Natural killer cell (primary cell): ENCODE results near the gene PATE2. TPM values are rescaled to one million over a fixed set of nuclear protein-coding genes. Genes with fewer than 3 reads are reported as not detected.

ENCODE experiments used
- ATAC-seq, 3 donors: fragments of 150-1000 bp in 2 of 3; fragments of 200-7000 bp in 1 of 3; cut with Tn5 transposase; 1 replicate in 1 of 3; 2 replicates in 2 of 3; pipeline ENCODE4 v1.10.0; 2021; ENCODE audit warnings: mild to moderate bottlenecking in 2 of 3, moderate library complexity in 2 of 3
- DNase-seq, 2 donors: peaks; one replicate each; pipeline versions ENCODE4 v3.0.0 to v3.0.0-alpha.2; 2013 to 2021; ENCODE audit warnings: mixed read lengths in 1 of 2
- H3K27ac ChIP-seq: one replicate; pipeline ENCODE4 v1.5.1; 2013; ENCODE audit warnings: mild to moderate bottlenecking, low read length
- H3K27me3 ChIP-seq: one replicate; pipeline ENCODE4 v1.6.1; 2013; ENCODE audit warnings: low read length; ENCODE audit not compliant: control insufficient read depth, insufficient read depth
- H3K36me3 ChIP-seq: one replicate; pipeline ENCODE4 v1.6.1; 2013; ENCODE audit warnings: low read length; ENCODE audit not compliant: control insufficient read depth, insufficient read depth
- H3K4me1 ChIP-seq: one replicate; pipeline ENCODE4 v1.6.1; 2013; ENCODE audit warnings: low read length; ENCODE audit not compliant: control insufficient read depth, insufficient read depth
- H3K4me3 ChIP-seq: one replicate; pipeline ENCODE4 v1.5.1; 2013; ENCODE audit warnings: low read length
- H3K9me3 ChIP-seq: one replicate; pipeline ENCODE4 v1.6.1; 2013; ENCODE audit warnings: low read length; ENCODE audit not compliant: control insufficient read depth, insufficient read depth
- H3K27ac Mint-ChIP-seq, 2 donors: one replicate each; pipeline ENCODE4 v1.8.0; 2022; ENCODE audit warnings: mild to moderate bottlenecking in 2 of 2, mixed read lengths in 2 of 2, moderate library complexity in 1 of 2
- H3K27me3 Mint-ChIP-seq, 2 donors: one replicate each; pipeline ENCODE4 v1.8.0; 2022; ENCODE audit warnings: low read depth in 2 of 2, mixed read lengths in 2 of 2
- H3K36me3 Mint-ChIP-seq: one replicate; pipeline ENCODE4 v1.8.0; 2022; ENCODE audit warnings: mixed read lengths
- H3K4me1 Mint-ChIP-seq, 2 donors: one replicate each; pipeline ENCODE4 v1.8.0; 2022; ENCODE audit warnings: mixed read lengths in 2 of 2
- H3K4me3 Mint-ChIP-seq: one replicate; pipeline ENCODE4 v1.8.0; 2022; ENCODE audit warnings: mild to moderate bottlenecking, moderate library complexity, mixed read lengths
- H3K9me3 Mint-ChIP-seq, 2 donors: one replicate each; pipeline ENCODE4 v1.8.0; 2022; ENCODE audit warnings: mixed read lengths in 2 of 2
- CTCF ChIP-seq: fragments of 200-600 bp; IDR thresholded peaks from one replicate; pipeline ENCODE4 v1.8.0; 2022; ENCODE audit warnings: antibody characterized with exemption
- WGBS: methylation state at CpG from one replicate; pipeline ENCODE4 v1.1.7; 2013; ENCODE audit warnings: missing lambda C conversion rate; ENCODE audit not compliant: insufficient coverage; 5-methylcytosine and 5-hydroxymethylcytosine counted together
- intact Hi-C: fragments of 100-400 bp; cut with micrococcal nuclease; formaldehyde crosslinking; loops from one replicate; pipeline ENCODE4 v1.14.2; 2022
- total RNA-seq, 4 donors: library from RNA; stranded (reverse); fragments of 120-200 nt in 1 of 4; gene quantifications; one replicate each; pipeline versions ENCODE4 v1.2.3 to v1.2.4, GENCODE V29; 2013 to 2022

PATE2 gene
- total RNA-seq, 3 donors from 2014 or later (not counting 1 experiment from before 2014, with no cell fraction given), result not detected

GRCh38 chr11:125768336-125769046 is 10.1 kb downstream of the PATE2 start:
- Histone ChIP-seq H3K4me3 (no peak overlapping the region), H3K27ac (no peak overlapping the region), H3K27me3 (no peaks in the 10 kb centered on the region), H3K36me3 (no peaks in the 10 kb centered on the region), H3K4me1 (no peaks in the 10 kb centered on the region), H3K9me3 (no peaks in the 10 kb centered on the region)
- Mint-ChIP-seq H3K9me3 (no peaks in the 10 kb centered on the region), H3K36me3 (no peaks in the 10 kb centered on the region), H3K4me3 (no peak overlapping the region), H3K27ac (no peak overlapping the region), H3K27me3 (peaks cover 16 to 45% of the 10 kb centered on the region in 2 donors), H3K4me1 (no peaks in the 10 kb centered on the region)
- intact Hi-C loops, result no loop called here
- ATAC-seq (no peak), DNase-seq (no peak)
- TF ChIP-seq CTCF, result no peak
- WGBS, result 70% methylated on average over 9 of the region's 10 CpGs

DNA sequence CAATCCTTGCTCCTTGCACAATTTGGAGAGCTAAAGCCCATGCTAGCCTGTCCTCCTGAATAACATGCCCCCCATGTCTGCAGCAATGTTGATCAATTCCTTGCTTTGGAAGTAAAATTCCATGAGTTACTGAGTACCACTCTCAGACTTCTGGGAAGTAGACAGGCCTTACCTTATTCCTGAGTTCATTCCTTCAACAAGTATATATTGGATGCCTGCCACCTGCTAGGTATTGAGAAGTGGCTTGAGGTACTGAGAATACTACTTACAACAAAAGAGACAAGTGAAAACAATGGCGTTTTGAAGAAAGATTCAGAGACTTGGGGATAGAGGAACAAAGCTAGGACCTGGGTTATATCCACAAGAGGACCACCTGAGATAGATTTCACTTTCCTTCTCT is 12.4 kb downstream of the PATE2 start:
- Mint-ChIP-seq H3K36me3 (no peaks in the 10 kb centered on the region), H3K27me3 (peaks cover 13 to 38% of the 10 kb centered on the region in 2 donors), H3K9me3 (no peaks in the 10 kb centered on the region), H3K4me1 (no peaks in the 10 kb centered on the region), H3K27ac (no peak overlapping the region), H3K4me3 (no peak overlapping the region)
- ATAC-seq (no peak), DNase-seq (no peak)
- intact Hi-C loops, result no loop called here
- 75% methylated on average over 1 of the region's 1 CpG for WGBS
- Histone ChIP-seq H3K36me3 (no peaks in the 10 kb centered on the region), H3K4me1 (no peaks in the 10 kb centered on the region), H3K27ac (no peak overlapping the region), H3K27me3 (no peaks in the 10 kb centered on the region), H3K9me3 (no peaks in the 10 kb centered on the region), H3K4me3 (no peak overlapping the region)
- no peak for TF ChIP-seq CTCF

GRCh38 chr11:125763483-125763882 is 15.1 kb downstream of the PATE2 start:
- no peaks in the 10 kb centered on the region for H3K36me3 Mint-ChIP-seq
- Histone ChIP-seq H3K36me3 (no peaks in the 10 kb centered on the region), H3K27ac (no peak overlapping the region), H3K27me3 (no peaks in the 10 kb centered on the region), H3K4me1 (no peaks in the 10 kb centered on the region), H3K4me3 (no peak overlapping the region), H3K9me3 (no peaks in the 10 kb centered on the region)
- 89% methylated on average over 1 of the region's 2 CpGs for WGBS
- TF ChIP-seq CTCF, result no peak
- H3K4me1 Mint-ChIP-seq, result no peaks in the 10 kb centered on the region
- peaks cover 18 to 26% of the 10 kb centered on the region in 2 donors for H3K27me3 Mint-ChIP-seq
- intact Hi-C loops, result no loop called here
- ATAC-seq (no peak), DNase-seq (no peak)
- no peak overlapping the region for H3K27ac Mint-ChIP-seq
- peaks cover 0 to 2% of the 10 kb centered on the region in 2 donors for H3K9me3 Mint-ChIP-seq
- H3K4me3 Mint-ChIP-seq, result no peak overlapping the region

- Mint-ChIP-seq H3K36me3 (no peaks in the 10 kb centered on the region), H3K9me3 (peaks cover 0 to 4% of the 10 kb centered on the region in 2 donors), H3K4me3 (no peak overlapping the region), H3K4me1 (no peaks in the 10 kb centered on the region), H3K27ac (no peak overlapping the region), H3K27me3 (peaks cover 18% of the 10 kb centered on the region in 2 donors)
- no CpG with 5 or more reads among the region's 1 CpG for whole genome bisulfite sequencing
- Histone ChIP-seq H3K27me3 (no peaks in the 10 kb centered on the region), H3K4me3 (no peak overlapping the region), H3K4me1 (no peaks in the 10 kb centered on the region), H3K9me3 (no peaks in the 10 kb centered on the region), H3K27ac (no peak overlapping the region), H3K36me3 (no peaks in the 10 kb centered on the region)
- intact Hi-C loops, result no loop called here
- ATAC-seq (no peak), DNase-seq (no peak)
- no peak for TF ChIP-seq CTCF
These were observed 16.2 kb downstream of the PATE2 start for GRCh38 chr11:125762445-125762844.
